NB4 (cell line): ENCODE data around the gene TMTC2.
A peak's percentile ranks its signal among the peaks of the same experiment; 100 is the strongest.

Experiments
- CTCF ChIP-seq: IDR thresholded peaks from one replicate; pipeline ENCODE4 v1.5.1; 2012; ENCODE audit warnings: low read depth, low read length
- MAX ChIP-seq: IDR thresholded peaks from 2 replicates; pipeline ENCODE4 v1.6.1; 2011; ENCODE audit warnings: low read depth, low read length
- MYC ChIP-seq: IDR thresholded peaks from 2 replicates; pipeline ENCODE4 v1.6.1; 2011; ENCODE audit warnings: low read depth, low read length
- POLR2A ChIP-seq: IDR thresholded peaks from 2 replicates; pipeline ENCODE4 v1.6.1; 2011; ENCODE audit warnings: mild to moderate bottlenecking; ENCODE audit not compliant: insufficient read length; ENCODE audit errors: extremely low read depth

GRCh38 chr12:82688035-82688501 is 1.4 kb downstream of the TMTC2 start:
- TF ChIP-seq CTCF (peak; percentile 27), POLR2A (no peak), MAX (no peak), MYC (no peak)
